Gastrocnemius medialis (tissue), 4 donors: ENCODE results near the gene KLHL30. TPM values are rescaled to one million over a fixed set of nuclear protein-coding genes. Genes with fewer than 3 reads are reported as not detected.
"Not testable (repeated sequence)": the region's sequence is repeated elsewhere in the genome, so short reads cannot be mapped to it uniquely, and the experiment has no call there.

Experiments used
- ATAC-seq, 2 donors: fragments of 150-250 bp; one replicate each; pipeline ENCODE4 v1.9.1; 2016
- DNase-seq, 2 donors: peaks; one replicate each; pipeline ENCODE4 v3.0.0-alpha.2; 2019
- H3K27ac ChIP-seq, 4 donors: fragments of 200-600 bp; sonication (generic); 1 replicate in 1 of 4; 2 replicates in 3 of 4; pipeline ENCODE4 v1.5.1; 2016 to 2018; ENCODE audit warnings: mild to moderate bottlenecking in 2 of 4, moderate library complexity in 1 of 4
- H3K27me3 ChIP-seq, 3 donors: fragments of 200-600 bp; sonication (generic) in 2 of 3; 1 replicate in 1 of 3; 2 replicates in 2 of 3; pipeline versions ENCODE4 v1.5.1 to v1.6.0; 2016 to 2019; ENCODE audit warnings: mild to moderate bottlenecking in 1 of 3, moderate library complexity in 1 of 3
- H3K36me3 ChIP-seq, 2 donors: fragments of 200-600 bp; sonication (generic) in 1 of 2; one replicate each; pipeline ENCODE4 v1.5.1; 2017 to 2018
- H3K4me1 ChIP-seq, 2 donors: fragments of 200-600 bp; sonication (generic) in 1 of 2; one replicate each; pipeline ENCODE4 v1.5.1; 2016 to 2017; ENCODE audit warnings: mild to moderate bottlenecking in 2 of 2
- H3K4me3 ChIP-seq, 4 donors: fragments of 200-600 bp; sonication (generic) in 3 of 4; 1 replicate in 1 of 4; 2 replicates in 3 of 4; pipeline ENCODE4 v1.5.1; 2016 to 2019; ENCODE audit warnings: mild to moderate bottlenecking in 2 of 4
- H3K9me3 ChIP-seq, 3 donors: fragments of 200-600 bp; sonication (generic) in 2 of 3; 1 replicate in 1 of 3; 2 replicates in 2 of 3; pipeline ENCODE4 v1.5.1; 2016 to 2019
- POLR2A ChIP-seq, 2 donors: fragments of 450-650 bp; IDR thresholded peaks; one replicate each; pipeline ENCODE4 v1.6.1; 2017; ENCODE audit warnings: antibody characterized with exemption in 2 of 2, mild to moderate bottlenecking in 2 of 2, moderate library complexity in 2 of 2
- in situ Hi-C, 4 donors: fragments of 200-750 bp; cut with MboI; loops; one replicate each; pipeline versions ENCODE4 v1.15.0 to v1.8.0; 2017; ENCODE audit warnings: low sequenced_read_pairs in 4 of 4
- intact Hi-C: fragments of 100-400 bp; cut with DNase I; formaldehyde crosslinking; loops from one replicate; pipeline ENCODE4 v1.15.1; 2023; ENCODE audit warnings: low total_unique reads
- total RNA-seq, 4 donors: library from RNA; depleted of rRNA; stranded (reverse); fragments of >200 nt; gene quantifications; one replicate each; pipeline versions ENCODE4 v1.1.0 to v1.2.3, GENCODE V29; 2016
- TF ChIP-seq, protein P1 (sequence below), 5 experiments: fragments of 450-650 bp in 3 of 5; fragments of 200-600 bp in 2 of 5; sonication (generic) in 2 of 5; IDR thresholded peaks in 4 of 5; conservative IDR thresholded peaks in 1 of 5; 1 replicate in 4 of 5; 2 replicates in 1 of 5; pipeline ENCODE4 v1.5.1; 2016 to 2019; ENCODE audit warnings: antibody characterized with exemption in 5 of 5, mild to moderate bottlenecking in 3 of 5, moderate library complexity in 3 of 5

Gene KLHL30
- total RNA-seq, 4 donors from 2014 or later: 37.9 to 224 (median 142) TPM

DNA sequence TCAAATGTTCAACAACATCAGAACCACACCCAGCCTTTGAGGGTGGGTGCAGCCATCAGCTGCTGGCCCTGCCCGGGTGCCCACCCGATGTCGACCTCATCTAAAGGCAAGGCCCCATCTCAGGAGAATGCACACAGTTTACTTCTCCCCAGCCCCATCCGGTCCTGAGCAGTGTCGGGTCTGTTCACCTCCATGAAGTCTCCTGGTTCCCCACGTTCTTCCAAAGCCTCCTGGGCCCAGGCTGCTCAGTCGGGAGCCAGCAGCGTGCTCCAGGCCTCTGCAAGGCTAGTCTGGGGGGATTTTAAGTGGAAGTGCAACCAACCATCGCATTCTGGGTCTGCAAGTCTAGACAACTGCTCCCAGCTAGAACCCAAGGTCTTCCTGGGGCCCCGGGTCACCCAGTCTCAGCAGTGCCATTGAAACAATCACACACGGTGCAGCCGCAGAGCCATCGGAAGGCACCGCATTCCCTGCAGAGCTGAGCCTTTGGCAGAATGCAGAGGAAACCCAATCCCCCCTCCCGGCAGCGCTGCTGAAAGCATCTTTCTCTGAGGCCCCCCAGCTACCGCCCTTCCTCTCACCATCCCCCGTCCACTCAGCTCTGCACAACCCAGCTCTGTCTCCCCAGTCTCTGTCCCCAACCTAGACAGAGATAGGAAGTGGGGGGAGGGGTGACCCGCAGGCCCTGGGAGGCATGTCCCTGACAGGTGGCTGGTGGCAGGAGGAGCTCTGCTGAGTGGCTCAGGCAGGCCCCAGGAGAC, 29.9 kb upstream of the KLHL30 start:
- in situ Hi-C loops (no loop called here), intact Hi-C loops (no loop called here)
- Histone ChIP-seq H3K27me3 (no peaks in the 10 kb centered on the region), H3K36me3 (no peaks in the 10 kb centered on the region), H3K9me3 (no peaks in the 10 kb centered on the region), H3K4me3 (no peak overlapping the region), H3K27ac (no peak overlapping the region), H3K4me1 (peaks cover 6 to 8% of the 10 kb centered on the region in 2 donors)
- DNase-seq: peak in 1 of 2 donors; percentile 23
- ATAC-seq: peak in 1 of 2 donors; percentile 55
- TF ChIP-seq, protein P1, sequence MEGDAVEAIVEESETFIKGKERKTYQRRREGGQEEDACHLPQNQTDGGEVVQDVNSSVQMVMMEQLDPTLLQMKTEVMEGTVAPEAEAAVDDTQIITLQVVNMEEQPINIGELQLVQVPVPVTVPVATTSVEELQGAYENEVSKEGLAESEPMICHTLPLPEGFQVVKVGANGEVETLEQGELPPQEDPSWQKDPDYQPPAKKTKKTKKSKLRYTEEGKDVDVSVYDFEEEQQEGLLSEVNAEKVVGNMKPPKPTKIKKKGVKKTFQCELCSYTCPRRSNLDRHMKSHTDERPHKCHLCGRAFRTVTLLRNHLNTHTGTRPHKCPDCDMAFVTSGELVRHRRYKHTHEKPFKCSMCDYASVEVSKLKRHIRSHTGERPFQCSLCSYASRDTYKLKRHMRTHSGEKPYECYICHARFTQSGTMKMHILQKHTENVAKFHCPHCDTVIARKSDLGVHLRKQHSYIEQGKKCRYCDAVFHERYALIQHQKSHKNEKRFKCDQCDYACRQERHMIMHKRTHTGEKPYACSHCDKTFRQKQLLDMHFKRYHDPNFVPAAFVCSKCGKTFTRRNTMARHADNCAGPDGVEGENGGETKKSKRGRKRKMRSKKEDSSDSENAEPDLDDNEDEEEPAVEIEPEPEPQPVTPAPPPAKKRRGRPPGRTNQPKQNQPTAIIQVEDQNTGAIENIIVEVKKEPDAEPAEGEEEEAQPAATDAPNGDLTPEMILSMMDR (IDR thresholded peaks at IDR 0.05 in 4 of 5, conservative IDR thresholded peaks at IDR 0.05 in 1 of 5): no peak
- no peak for TF ChIP-seq POLR2A (IDR thresholded peaks at IDR 0.05)

DNA sequence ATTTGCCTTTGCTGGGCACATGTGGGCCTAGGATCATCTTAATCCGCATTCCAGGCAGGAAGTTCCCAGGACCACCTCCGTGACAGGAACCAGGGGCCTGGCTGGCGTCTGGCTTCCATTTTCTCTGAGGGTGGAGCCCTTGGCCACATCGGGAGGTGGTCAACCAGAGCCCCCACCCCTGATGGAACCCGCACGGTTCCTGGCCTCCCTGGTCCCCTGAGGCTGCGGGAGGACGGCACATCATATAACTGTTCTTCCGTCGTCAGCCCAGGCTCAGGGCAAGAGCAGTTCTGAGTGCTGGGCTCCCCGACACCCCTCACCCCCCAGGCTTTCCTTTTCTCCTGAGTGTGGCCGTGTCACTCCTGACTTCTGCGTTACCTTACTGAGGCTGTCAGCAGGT, 24.9 kb upstream of the KLHL30 start:
- ATAC-seq (no peak), DNase-seq (no peak)
- H3K27me3 ChIP-seq: peaks cover 0 to 3% (median 0%) of the 10 kb centered on the region in 3 donors
- no peak overlapping the region for H3K27ac ChIP-seq
- no peak overlapping the region for H3K4me3 ChIP-seq
- intact Hi-C loops: no loop called here
- no peaks in the 10 kb centered on the region for H3K9me3 ChIP-seq
- peaks cover 5 to 6% of the 10 kb centered on the region in 2 donors for H3K4me1 ChIP-seq
- TF ChIP-seq, protein P1 (IDR thresholded peaks at IDR 0.05 in 4 of 5, conservative IDR thresholded peaks at IDR 0.05 in 1 of 5): no peak
- TF ChIP-seq POLR2A (IDR thresholded peaks at IDR 0.05): no peak
- H3K36me3 ChIP-seq: no peaks in the 10 kb centered on the region
- in situ Hi-C loops: no loop called here

DNA sequence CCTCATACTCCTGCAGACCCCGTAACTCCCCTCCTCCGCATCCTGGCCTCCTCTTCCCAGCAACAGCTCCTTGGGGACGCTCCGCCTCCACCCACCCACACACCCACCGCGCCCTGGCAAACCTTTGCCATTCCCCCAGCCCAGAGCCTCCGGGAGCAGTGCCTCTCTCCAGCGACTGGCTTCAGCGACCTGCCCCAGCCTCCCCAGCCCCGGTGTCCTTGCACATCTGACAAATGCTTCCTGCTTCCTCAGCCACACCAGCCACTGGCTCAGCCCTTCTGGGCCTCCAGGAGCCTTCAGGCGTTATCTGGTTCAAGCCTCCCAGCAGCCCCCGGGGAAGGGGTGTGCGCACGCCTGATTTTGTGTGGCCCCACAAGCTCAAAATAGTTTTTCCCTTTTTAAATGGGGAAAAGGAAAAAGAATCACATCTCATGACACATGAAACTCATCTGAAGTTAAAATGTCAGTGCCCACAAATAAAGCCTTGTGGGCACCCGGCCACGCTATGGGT, 24.1 kb upstream of the KLHL30 start:
- Histone ChIP-seq H3K4me3 (no peak overlapping the region), H3K27ac (no peak overlapping the region)
- in situ Hi-C loops: no loop called here

DNA sequence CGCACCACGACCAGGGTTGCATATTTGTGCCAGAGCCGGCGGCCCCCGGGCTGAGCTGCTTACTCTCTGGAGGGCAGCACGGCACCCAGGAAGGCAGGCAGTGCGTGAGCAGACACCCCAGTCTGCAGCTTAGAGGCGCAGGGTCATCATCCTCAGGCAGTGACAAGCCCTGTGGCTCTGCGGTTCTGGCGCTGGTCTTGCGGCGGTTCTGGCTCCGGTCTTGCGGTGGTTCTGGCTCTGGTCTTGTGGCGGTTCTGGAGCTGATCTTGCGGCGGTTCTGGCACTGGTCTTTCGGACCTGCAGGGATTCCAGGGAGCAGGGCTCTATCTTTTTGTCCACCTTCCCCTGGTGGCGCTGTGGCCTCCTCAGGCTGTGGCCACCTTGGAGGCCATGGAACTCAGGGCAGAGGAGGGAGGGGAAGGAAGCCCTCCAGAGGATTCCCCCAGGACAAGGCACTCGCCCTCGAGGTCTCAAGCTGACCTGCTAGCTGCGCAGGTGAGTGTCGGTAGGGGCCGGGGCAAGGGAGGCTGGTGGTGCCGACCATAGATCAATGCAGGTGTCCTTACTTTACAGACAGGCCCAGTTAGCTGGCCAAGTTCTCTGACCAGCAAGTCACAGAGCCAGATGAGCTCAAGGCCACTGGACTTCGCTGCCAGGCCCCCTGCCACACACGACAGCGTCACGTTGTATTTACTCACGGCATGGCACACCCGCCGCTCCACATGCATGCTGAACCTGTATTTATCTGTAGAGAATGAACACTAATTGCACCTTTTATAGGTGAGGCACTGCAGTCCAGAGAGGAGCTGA, 23.4 kb upstream of the KLHL30 start:
- H3K27ac ChIP-seq: no peak overlapping the region
- no peak overlapping the region for H3K4me3 ChIP-seq
- no peaks in the 10 kb centered on the region for H3K9me3 ChIP-seq
- intact Hi-C loops: no loop called here
- TF ChIP-seq, protein P1 (IDR thresholded peaks at IDR 0.05 in 4 of 5, conservative IDR thresholded peaks at IDR 0.05 in 1 of 5): no peak
- no peak for TF ChIP-seq POLR2A (IDR thresholded peaks at IDR 0.05)
- ATAC-seq (no peak), DNase-seq (no peak)
- in situ Hi-C loops: no loop called here
- H3K27me3 ChIP-seq: peaks cover 0 to 3% (median 0%) of the 10 kb centered on the region in 3 donors
- no peaks in the 10 kb centered on the region for H3K36me3 ChIP-seq
- H3K4me1 ChIP-seq: no peaks in the 10 kb centered on the region

More for the DNA sequence above, 24.1 kb upstream of the KLHL30 start:
- H3K4me1 ChIP-seq: no peaks in the 10 kb centered on the region
- no peak for TF ChIP-seq POLR2A (IDR thresholded peaks at IDR 0.05)
- TF ChIP-seq, protein P1 (IDR thresholded peaks at IDR 0.05 in 4 of 5, conservative IDR thresholded peaks at IDR 0.05 in 1 of 5): no peak
- no peaks in the 10 kb centered on the region for H3K36me3 ChIP-seq
- H3K27me3 ChIP-seq: peaks cover 0 to 3% (median 0%) of the 10 kb centered on the region in 3 donors
- intact Hi-C loops: no loop called here
- DNase-seq (no peak), ATAC-seq (no peak)
- H3K9me3 ChIP-seq: no peaks in the 10 kb centered on the region

DNA sequence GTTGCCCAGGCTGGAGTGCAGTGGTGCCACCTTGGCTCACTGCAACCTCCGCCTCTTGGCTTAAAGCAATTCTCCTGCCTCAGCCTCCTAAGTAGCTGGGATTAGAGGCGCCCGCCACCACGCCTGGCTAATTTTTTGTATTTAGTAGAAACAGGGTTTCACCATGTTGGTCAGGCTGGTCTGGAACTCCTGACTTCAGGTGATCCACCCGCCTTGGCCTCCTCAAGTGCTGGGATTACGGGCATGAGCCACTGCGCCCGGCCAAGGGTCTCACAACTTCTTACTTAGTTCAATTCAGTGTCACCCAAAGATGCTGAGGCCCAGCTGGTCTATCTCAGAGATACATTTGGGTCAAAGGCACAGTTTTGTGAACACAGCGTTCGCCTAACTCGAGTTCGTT, 22.8 kb upstream of the KLHL30 start:
- H3K4me3 ChIP-seq, H3K36me3 ChIP-seq, H3K27me3 ChIP-seq, H3K27ac ChIP-seq, in situ Hi-C loops, DNase-seq, H3K9me3 ChIP-seq, intact Hi-C loops, H3K4me1 ChIP-seq, ATAC-seq: not testable (repeated sequence)
